HepG2 (cell line): Measurements from ENCODE around the gene CNGA3. TPM values are rescaled to one million over a fixed set of nuclear protein-coding genes. Genes with fewer than 3 reads are reported as not detected.

ENCODE experiments used
- ATAC-seq: fragments of 200-7000 bp; cut with Tn5 transposase; 3 replicates; pipeline ENCODE4 v1.9.1; 2020; ENCODE audit warnings: mild to moderate bottlenecking, moderate library complexity
- BruUV-seq: library from RNA; stranded (reverse); fragments of 400-500 nt; replicated peaks from 2 replicates; lab custom pipeline; 2021; lab: Mats Ljungman, UMichigan
- CTCF ChIA-PET: fragments of 300-600 bp; formaldehyde crosslinking; extraction: SDS; loops from one replicate; lab custom pipeline; 2021; ENCODE audit warnings: low total read pairs, inconsistent platforms, low intra/inter-chr PET ratio; lab: Yijun Ruan, JAX
- POLR2A ChIA-PET: fragments of 350-600 bp; sonication (Branson Sonifier 250); formaldehyde crosslinking; loops from one replicate; lab custom pipeline; 2020; ENCODE audit warnings: antibody characterized with exemption, inconsistent platforms; lab: Yijun Ruan, JAX
- DNase-seq: peaks from one replicate; pipeline ENCODE4 v3.0.0-alpha.2; 2015; ENCODE audit warnings: low spot score
- FAIRE-seq: peaks from 3 replicates; lab custom pipeline; 2011; peaks lifted over from hg19 to GRCh38; lab: Jason Lieb, UNC
- H2AFZ ChIP-seq: one replicate; pipeline ENCODE4 v1.6.1; 2011; ENCODE audit warnings: low read length, inconsistent platforms
- H3K27ac ChIP-seq: fragments of 300-600 bp; 3 replicates; pipeline ENCODE4 v1.8.0; 2011; ENCODE audit warnings: mixed run types, mild to moderate bottlenecking, mixed read lengths, low read length, inconsistent platforms; ENCODE audit not compliant: insufficient read depth; ENCODE audit errors: extremely low read length
- H3K27me3 ChIP-seq, 2 experiments: fragments of 200-600 bp in 1 of 2; 2 replicates in 1 of 2; 3 replicates in 1 of 2; pipeline versions ENCODE4 v1.6.0 to v1.8.0; 2011; ENCODE audit warnings: low read length in 2 of 2, mild to moderate bottlenecking in 2 of 2, moderate library complexity in 2 of 2, inconsistent platforms in 1 of 2; ENCODE audit not compliant: insufficient read depth in 2 of 2, control insufficient read depth in 1 of 2
- H3K36me3 ChIP-seq, 2 experiments: fragments of 200-600 bp in 1 of 2; replicated peaks in 1 of 2; 2 replicates in 1 of 2; 3 replicates in 1 of 2; pipeline versions ENCODE4 v1.5.1 to v1.8.0; 2011; ENCODE audit warnings: low read length in 2 of 2, inconsistent platforms in 1 of 2; ENCODE audit not compliant: insufficient read depth in 2 of 2, control insufficient read depth in 1 of 2
- H3K4me1 ChIP-seq: 2 replicates; pipeline ENCODE4 v1.5.1; 2012; ENCODE audit warnings: low read length, inconsistent platforms; ENCODE audit not compliant: insufficient read depth
- H3K4me2 ChIP-seq: 2 replicates; pipeline ENCODE4 v1.6.0; 2011; ENCODE audit warnings: low read depth, low read length, inconsistent platforms
- H3K4me3 ChIP-seq, 3 experiments: fragments of 200-600 bp in 1 of 3; sonication (generic), shearing (Covaris generic) in 1 of 3; replicated peaks in 1 of 3; 2 replicates each; pipeline ENCODE4 v1.5.1; 2011 to 2016; ENCODE audit warnings: low read length in 3 of 3, inconsistent platforms in 2 of 3, low read depth in 2 of 3, mild to moderate bottlenecking in 2 of 3, control low read depth in 1 of 3, mixed read lengths in 1 of 3; ENCODE audit not compliant: insufficient read depth in 1 of 3
- H3K79me2 ChIP-seq: one replicate; pipeline ENCODE4 v1.6.1; 2011; ENCODE audit warnings: low read length, inconsistent platforms; ENCODE audit not compliant: insufficient read depth
- H3K9ac ChIP-seq: 2 replicates; pipeline ENCODE4 v1.6.0; 2011; ENCODE audit warnings: mild to moderate bottlenecking, low read depth, low read length, inconsistent platforms; ENCODE audit not compliant: insufficient read depth
- H3K9me3 ChIP-seq: 2 replicates; pipeline ENCODE4 v1.5.1; 2012; ENCODE audit warnings: mild to moderate bottlenecking, low read length
- H4K20me1 ChIP-seq: 2 replicates; pipeline ENCODE4 v1.6.0; 2011; ENCODE audit warnings: inconsistent platforms, mild to moderate bottlenecking, low read length, moderate library complexity; ENCODE audit not compliant: insufficient read depth
- ADNP ChIP-seq: sonication (generic); formaldehyde crosslinking; IDR thresholded peaks from 2 replicates; pipeline ENCODE4 v1.4.0; 2020; ENCODE audit warnings: missing genetic modification reagents
- GFI1 ChIP-seq: sonication (generic); formaldehyde crosslinking; IDR thresholded peaks from 2 replicates; pipeline ENCODE4 v1.5.0; 2020; ENCODE audit warnings: missing genetic modification reagents, mild to moderate bottlenecking, borderline replicate concordance
- HIVEP1 ChIP-seq: sonication (generic); formaldehyde crosslinking; IDR thresholded peaks from 2 replicates; pipeline ENCODE4 v1.4.0; 2020; ENCODE audit warnings: mild to moderate bottlenecking, missing genetic modification reagents
- REL ChIP-seq: sonication (generic); formaldehyde crosslinking; conservative IDR thresholded peaks from 2 replicates; pipeline ENCODE4 v1.8.0; 2022; ENCODE audit warnings: mild to moderate bottlenecking, missing genetic modification reagents, moderate library complexity
- ZNF10 ChIP-seq: sonication (generic); formaldehyde crosslinking; IDR thresholded peaks from 2 replicates; pipeline ENCODE4 v1.4.0; 2020; ENCODE audit warnings: mild to moderate bottlenecking, low read depth, missing genetic modification reagents, borderline replicate concordance
- ZNF138 ChIP-seq: sonication (generic); formaldehyde crosslinking; IDR thresholded peaks from 2 replicates; pipeline ENCODE4 v1.5.0; 2020; ENCODE audit warnings: mild to moderate bottlenecking, low read depth, missing genetic modification reagents
- in situ Hi-C: cut with HindIII; loops from 2 replicates; pipeline ENCODE4 v1.10.0; 2017; ENCODE audit warnings: low pct_unique_long_range_greater_than_20kb; ENCODE audit not compliant: extremely low pct_ligation_motif_present
- intact Hi-C: fragments of 100-400 bp; cut with micrococcal nuclease; formaldehyde crosslinking; loops from one replicate; pipeline ENCODE4 v1.10.0; 2022; ENCODE audit not compliant: unreplicated experiment
- polyA plus RNA-seq, 8 experiments: library from polyadenylated mRNA; depleted of rRNA in 3 of 8; stranded (reverse) in 7 of 8; unstranded in 1 of 8; fragments of >200 nt; fragmentation: Illumina TruSeq in 4 of 8; extraction: Trizol in 4 of 8; gene quantifications; 2 replicates each; pipeline versions ENCODE4 v1.2.1 to v1.2.3, GENCODE V29; 2011 to 2016; ENCODE audit warnings: low read depth in 4 of 8, missing spikeins in 1 of 8, mixed read lengths in 1 of 8; ENCODE audit not compliant: insufficient read depth in 1 of 8
- total RNA-seq, 5 experiments: library from RNA; depleted of rRNA; stranded (reverse); fragments of >200 nt; fragmentation: Illumina TruSeq; extraction: Trizol; gene quantifications; 2 replicates each; pipeline ENCODE4 v1.2.3, GENCODE V29; 2016; ENCODE audit warnings: low read depth in 1 of 5
- TF ChIP-seq, protein P1 (sequence below): sonication (generic); formaldehyde crosslinking; conservative IDR thresholded peaks from 2 replicates; pipeline ENCODE4 v1.8.0; 2022; ENCODE audit warnings: low read depth, missing genetic modification reagents
- TF ChIP-seq, protein P2 (sequence below): sonication (generic); formaldehyde crosslinking; IDR thresholded peaks from 2 replicates; pipeline ENCODE4 v1.5.1; 2020; ENCODE audit warnings: missing genetic modification reagents, mild to moderate bottlenecking, borderline replicate concordance
- TF ChIP-seq, protein P3 (sequence below), 2 experiments: fragments of 450-650 bp in 1 of 2; sonication (generic) in 1 of 2; formaldehyde crosslinking in 1 of 2; IDR thresholded peaks; 2 replicates each; pipeline versions ENCODE4 v1.6.1 to v1.8.0; 2016 to 2022; ENCODE audit warnings: antibody characterized with exemption in 1 of 2, mild to moderate bottlenecking in 1 of 2, missing genetic modification reagents in 1 of 2
- TF ChIP-seq, protein P4 (sequence below): IDR thresholded peaks from 2 replicates; pipeline ENCODE4 v1.6.1; 2016; ENCODE audit warnings: low read depth, borderline replicate concordance
- TF ChIP-seq, protein P5 (sequence below): IDR thresholded peaks from 2 replicates; pipeline ENCODE4 v1.6.1; 2016; ENCODE audit warnings: missing compliant biosample characterization, missing genetic modification reagents, borderline replicate concordance

CNGA3 gene
- total and polyA plus RNA-seq, 2 of the 13 experiments (the other 11 are each of a cell fraction or from before 2014, with no cell fraction given), result not detected

DNA sequence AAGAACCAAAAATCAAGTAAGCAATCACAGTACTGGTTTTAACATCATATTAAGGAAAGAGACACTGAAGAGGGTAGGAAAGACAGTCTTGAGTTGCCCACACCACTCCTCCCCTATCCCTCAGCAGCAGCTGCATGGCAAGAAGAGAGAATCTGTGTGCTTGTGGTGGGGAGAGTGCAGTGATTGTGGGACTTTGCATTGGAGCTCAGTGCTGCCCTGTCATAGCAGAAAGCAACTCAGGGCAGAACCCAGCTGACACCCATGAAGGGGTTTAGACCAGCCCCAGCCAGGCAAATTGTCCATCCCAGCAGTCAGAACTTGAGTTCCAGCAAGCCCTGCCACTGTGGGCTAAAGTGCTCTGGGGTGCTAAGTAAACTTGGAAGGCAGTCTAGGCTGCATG lies 57.6 kb downstream of the CNGA3 start:
- Histone ChIP-seq H2AFZ (no peak overlapping the region), H4K20me1 (no peaks in the 10 kb centered on the region), H3K9me3 (no peaks in the 10 kb centered on the region), H3K4me3 (no peak overlapping the region), H3K27me3 (peaks cover 0 to 3% of the 10 kb centered on the region in 2 experiments; a peak in 2 of 5 replicates), H3K4me2 (no peak overlapping the region), H3K9ac (no peak overlapping the region), H3K79me2 (no peaks in the 10 kb centered on the region), H3K36me3 (no peaks in the 10 kb centered on the region), H3K27ac (no peak overlapping the region), H3K4me1 (no peaks in the 10 kb centered on the region)
- DNase-seq (no peak), ATAC-seq (no peak), FAIRE-seq (no peak)
- no TSS peak for BruUV-seq
- in situ Hi-C loops, result loop anchor here (25.0 kb wide), 1 partner anchor 433 kb away; no protein-coding TSS in a partner anchor
- ChIA-PET POLR2A (no interaction called here), CTCF (no interaction called here)
- intact Hi-C loops, result no loop called here
- TF ChIP-seq, protein P1, sequence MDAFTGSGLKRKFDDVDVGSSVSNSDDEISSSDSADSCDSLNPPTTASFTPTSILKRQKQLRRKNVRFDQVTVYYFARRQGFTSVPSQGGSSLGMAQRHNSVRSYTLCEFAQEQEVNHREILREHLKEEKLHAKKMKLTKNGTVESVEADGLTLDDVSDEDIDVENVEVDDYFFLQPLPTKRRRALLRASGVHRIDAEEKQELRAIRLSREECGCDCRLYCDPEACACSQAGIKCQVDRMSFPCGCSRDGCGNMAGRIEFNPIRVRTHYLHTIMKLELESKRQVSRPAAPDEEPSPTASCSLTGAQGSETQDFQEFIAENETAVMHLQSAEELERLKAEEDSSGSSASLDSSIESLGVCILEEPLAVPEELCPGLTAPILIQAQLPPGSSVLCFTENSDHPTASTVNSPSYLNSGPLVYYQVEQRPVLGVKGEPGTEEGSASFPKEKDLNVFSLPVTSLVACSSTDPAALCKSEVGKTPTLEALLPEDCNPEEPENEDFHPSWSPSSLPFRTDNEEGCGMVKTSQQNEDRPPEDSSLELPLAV, result no peak
- no peak for TF ChIP-seq ADNP
- TF ChIP-seq, protein P2, sequence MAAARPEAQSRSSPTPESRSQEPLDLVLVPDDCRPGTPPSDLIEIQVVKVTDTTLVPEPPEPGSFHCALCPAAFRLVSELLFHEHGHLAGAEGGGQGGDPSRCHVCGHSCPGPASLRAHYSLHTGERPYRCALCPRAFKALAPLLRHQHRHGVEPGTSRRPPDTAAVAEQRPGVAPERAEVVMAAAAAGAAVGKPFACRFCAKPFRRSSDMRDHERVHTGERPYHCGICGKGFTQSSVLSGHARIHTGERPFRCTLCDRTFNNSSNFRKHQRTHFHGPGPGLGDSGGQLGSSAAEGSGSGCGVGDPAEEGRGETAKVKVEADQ, result no peak
- TF ChIP-seq, protein P3, sequence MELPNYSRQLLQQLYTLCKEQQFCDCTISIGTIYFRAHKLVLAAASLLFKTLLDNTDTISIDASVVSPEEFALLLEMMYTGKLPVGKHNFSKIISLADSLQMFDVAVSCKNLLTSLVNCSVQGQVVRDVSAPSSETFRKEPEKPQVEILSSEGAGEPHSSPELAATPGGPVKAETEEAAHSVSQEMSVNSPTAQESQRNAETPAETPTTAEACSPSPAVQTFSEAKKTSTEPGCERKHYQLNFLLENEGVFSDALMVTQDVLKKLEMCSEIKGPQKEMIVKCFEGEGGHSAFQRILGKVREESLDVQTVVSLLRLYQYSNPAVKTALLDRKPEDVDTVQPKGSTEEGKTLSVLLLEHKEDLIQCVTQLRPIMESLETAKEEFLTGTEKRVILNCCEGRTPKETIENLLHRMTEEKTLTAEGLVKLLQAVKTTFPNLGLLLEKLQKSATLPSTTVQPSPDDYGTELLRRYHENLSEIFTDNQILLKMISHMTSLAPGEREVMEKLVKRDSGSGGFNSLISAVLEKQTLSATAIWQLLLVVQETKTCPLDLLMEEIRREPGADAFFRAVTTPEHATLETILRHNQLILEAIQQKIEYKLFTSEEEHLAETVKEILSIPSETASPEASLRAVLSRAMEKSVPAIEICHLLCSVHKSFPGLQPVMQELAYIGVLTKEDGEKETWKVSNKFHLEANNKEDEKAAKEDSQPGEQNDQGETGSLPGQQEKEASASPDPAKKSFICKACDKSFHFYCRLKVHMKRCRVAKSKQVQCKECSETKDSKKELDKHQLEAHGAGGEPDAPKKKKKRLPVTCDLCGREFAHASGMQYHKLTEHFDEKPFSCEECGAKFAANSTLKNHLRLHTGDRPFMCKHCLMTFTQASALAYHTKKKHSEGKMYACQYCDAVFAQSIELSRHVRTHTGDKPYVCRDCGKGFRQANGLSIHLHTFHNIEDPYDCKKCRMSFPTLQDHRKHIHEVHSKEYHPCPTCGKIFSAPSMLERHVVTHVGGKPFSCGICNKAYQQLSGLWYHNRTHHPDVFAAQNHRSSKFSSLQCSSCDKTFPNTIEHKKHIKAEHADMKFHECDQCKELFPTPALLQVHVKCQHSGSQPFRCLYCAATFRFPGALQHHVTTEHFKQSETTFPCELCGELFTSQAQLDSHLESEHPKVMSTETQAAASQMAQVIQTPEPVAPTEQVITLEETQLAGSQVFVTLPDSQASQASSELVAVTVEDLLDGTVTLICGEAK (IDR thresholded peaks at IDR 0.05), result no peak
- TF ChIP-seq, protein P3 (CRISPR knock-in tag; IDR thresholded peaks at IDR 0.05), result no peak
- no peak for TF ChIP-seq HIVEP1
- TF ChIP-seq, protein P4, sequence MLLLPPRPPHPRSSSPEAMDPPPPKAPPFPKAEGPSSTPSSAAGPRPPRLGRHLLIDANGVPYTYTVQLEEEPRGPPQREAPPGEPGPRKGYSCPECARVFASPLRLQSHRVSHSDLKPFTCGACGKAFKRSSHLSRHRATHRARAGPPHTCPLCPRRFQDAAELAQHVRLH (CRISPR knock-in tag), result no peak
- TF ChIP-seq, protein P5, sequence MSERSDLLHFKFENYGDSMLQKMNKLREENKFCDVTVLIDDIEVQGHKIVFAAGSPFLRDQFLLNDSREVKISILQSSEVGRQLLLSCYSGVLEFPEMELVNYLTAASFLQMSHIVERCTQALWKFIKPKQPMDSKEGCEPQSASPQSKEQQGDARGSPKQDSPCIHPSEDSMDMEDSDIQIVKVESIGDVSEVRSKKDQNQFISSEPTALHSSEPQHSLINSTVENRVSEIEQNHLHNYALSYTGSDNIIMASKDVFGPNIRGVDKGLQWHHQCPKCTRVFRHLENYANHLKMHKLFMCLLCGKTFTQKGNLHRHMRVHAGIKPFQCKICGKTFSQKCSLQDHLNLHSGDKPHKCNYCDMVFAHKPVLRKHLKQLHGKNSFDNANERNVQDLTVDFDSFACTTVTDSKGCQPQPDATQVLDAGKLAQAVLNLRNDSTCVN, result no peak
- TF ChIP-seq ZNF10, result no peak
- TF ChIP-seq REL (CRISPR knock-in tag), result no peak
- no peak for TF ChIP-seq GFI1 (CRISPR knock-in tag)
- no peak for TF ChIP-seq ZNF138 (CRISPR knock-in tag)
